ENCODE data around the gene TASOR2.

DNA sequence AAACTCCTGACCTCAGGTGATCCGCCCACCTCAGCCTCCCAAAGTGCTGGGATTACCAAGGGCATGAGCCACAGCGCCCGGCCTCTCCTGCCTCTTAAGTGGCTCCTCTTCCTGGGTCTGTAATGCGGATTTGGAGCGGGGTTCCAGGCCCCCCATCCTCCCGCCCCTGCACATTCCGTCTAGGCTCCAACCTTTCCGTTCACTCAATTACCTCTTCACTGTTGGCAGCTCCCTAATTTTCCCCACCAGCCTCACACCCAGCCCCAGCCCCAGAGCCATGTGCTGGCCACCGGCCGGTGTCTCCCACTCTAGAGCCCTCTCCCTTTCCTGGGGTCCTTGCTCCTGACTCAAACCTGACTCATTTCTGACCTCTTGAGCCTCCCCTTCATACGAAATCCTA lies 34.9 kb upstream of the TASOR2 start:
- TF ChIP-seq, protein P1, sequence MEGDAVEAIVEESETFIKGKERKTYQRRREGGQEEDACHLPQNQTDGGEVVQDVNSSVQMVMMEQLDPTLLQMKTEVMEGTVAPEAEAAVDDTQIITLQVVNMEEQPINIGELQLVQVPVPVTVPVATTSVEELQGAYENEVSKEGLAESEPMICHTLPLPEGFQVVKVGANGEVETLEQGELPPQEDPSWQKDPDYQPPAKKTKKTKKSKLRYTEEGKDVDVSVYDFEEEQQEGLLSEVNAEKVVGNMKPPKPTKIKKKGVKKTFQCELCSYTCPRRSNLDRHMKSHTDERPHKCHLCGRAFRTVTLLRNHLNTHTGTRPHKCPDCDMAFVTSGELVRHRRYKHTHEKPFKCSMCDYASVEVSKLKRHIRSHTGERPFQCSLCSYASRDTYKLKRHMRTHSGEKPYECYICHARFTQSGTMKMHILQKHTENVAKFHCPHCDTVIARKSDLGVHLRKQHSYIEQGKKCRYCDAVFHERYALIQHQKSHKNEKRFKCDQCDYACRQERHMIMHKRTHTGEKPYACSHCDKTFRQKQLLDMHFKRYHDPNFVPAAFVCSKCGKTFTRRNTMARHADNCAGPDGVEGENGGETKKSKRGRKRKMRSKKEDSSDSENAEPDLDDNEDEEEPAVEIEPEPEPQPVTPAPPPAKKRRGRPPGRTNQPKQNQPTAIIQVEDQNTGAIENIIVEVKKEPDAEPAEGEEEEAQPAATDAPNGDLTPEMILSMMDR (IDR thresholded peaks at IDR 0.05), result no peak
- TF ChIP-seq POLR2A (IDR thresholded peaks at IDR 0.05), result no peak

Measured in lower leg skin (tissue), 3 donors.